ENCODE data around the gene PRDX1.
"Not testable (repeated sequence)": the region's sequence is repeated elsewhere in the genome, so short reads cannot be mapped to it uniquely, and the experiment has no call there.

Gene PRDX1

DNA sequence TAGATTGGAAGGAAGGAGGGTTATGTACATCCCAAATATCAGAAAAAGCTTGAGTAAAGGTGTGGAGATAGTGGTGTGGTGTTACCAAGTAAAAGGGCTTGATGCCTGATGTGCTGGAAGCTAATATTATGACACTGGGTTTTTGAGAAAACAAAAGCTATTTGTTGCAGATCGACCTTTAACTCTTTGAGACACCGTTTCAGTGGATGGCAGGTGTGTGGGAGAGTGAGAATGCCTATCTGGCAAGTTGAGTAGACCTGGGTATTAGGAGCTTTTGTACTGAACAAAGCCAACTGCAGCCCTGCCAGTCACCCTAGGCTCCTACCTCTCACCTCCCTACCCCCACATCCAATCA, 20.2 kb downstream of the PRDX1 start:
- DNase-seq: no peak

- DNase-seq: no peak
Measured at GRCh38 chr1:45499415-45499769, 22.3 kb downstream of the PRDX1 start.

DNA sequence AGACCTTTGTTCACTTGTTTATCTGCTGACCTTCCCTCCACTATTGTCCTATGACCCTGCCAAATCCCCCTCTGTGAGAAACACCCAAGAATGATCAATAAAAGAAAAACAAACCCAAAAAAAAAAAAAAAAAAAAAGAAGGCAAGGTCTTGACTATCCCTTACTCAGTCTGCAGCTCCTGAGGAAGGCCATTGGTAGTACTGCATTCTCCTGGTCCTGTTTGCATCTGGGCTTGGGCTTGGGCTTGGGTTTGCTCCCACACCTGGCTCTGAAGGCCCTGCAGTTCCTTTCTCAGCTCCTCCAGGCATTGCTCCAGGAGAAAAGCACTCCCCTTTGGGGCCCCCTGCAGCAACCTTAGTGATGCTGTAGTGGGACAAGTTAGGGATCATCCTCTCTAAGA, 23.4 kb downstream of the PRDX1 start:
- DNase-seq: no peak

DNA sequence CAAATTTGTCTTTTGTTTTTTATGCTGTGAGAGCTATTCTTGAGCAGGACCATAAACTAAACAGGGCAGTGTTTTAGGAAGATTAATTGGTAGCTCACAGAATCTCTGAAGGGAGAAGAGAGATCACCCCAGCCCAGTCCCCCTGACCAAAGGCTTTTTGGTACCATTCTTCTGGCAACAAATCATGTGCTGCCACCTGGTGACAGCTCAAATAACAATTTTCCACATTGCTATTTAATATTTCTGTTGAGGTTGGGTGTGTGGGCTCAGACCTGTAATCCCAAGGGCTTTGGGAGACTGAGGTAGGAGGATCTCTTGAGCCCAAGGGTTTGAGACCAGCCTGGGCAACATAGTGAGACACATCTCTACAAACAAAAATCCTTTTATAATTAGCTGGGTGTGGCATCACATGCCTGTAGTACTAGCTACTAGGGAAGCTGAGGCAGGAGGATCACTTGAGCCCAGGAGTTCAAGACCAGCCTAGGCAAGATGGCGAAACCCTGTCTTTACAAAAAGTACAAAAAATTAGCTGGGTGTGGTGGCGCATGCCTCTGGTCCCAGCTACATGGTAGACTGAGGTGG, 28.5 kb downstream of the PRDX1 start:
- peak; percentile 75 for DNase-seq

GRCh38 chr1:45492691-45493090, 29.0 kb downstream of the PRDX1 start:
- DNase-seq: no peak

DNA sequence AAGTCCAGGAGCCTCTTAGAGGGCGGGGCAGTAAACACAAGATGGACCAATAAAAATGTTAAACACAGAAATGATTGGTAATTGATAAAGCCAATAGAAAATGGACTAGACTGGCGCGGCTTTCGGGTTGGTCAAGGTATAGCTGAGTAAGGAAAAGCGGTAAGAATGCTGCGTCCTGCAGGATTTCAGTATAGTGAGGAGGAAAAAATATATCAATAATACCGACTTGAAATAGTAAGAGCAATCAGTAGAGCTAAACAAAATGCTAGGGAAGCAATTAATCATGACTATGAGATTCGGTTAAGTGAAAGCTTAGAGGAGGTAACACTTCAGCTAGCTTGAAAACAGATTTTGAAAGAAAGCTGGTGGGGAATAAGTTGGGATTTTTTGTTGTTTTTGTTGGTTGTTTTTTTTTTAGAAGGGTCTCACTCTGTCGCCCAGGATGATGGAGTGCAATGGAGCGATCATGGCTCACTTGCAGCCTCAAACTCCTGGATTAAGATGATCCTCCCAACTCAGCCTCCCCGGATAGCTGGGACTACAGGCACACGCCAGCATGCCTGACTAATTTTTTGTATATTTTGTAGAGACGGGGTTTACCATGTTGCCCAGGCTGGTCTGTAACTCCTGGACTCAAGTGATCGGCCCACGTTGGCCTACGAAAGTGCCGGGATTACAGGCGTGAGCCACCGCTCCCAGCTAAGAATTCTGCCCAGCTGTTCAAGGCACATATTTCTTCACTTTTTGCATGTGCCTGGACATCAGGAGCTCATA, 30.0 kb downstream of the PRDX1 start:
- no peak for DNase-seq

- peak; percentile 98 for DNase-seq
Measured at GRCh38 chr1:45490626-45491486, 30.8 kb downstream of the PRDX1 start, which contains the start of gene TESK2. Gene TESK2, minus strand, starts transcription at chr1:45491163. Its CDS starts 33,378 bp downstream, at chr1:45457785.

- peak; percentile 30 for DNase-seq
Measured at GRCh38 chr1:45490121-45490625, 31.5 kb downstream of the PRDX1 start.

DNA sequence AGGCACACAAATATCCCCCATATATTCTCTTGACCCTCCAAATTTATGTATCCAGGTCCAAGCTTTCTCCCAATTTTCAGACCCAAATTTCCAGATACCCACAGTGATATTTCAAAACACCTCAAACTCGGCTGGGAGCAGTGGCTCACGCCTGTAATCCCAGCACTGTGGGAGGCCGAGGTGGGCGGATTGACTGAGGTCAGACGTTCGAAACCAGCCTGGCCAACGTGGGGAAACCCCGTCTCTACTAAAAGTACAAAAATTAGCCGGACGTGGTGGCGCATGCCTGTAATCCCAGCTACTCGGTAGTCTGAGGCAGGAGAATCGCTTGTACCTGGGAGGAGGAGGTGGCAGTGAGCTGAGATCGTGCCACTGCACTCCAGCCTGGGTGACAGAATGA, 32.3 kb downstream of the PRDX1 start:
- peak; percentile 42 for DNase-seq

GRCh38 chr1:45488666-45489377, 32.9 kb downstream of the PRDX1 start:
- peak; percentile 23 for DNase-seq

- no peak for DNase-seq
Measured at GRCh38 chr1:45485949-45486348, 35.7 kb downstream of the PRDX1 start.

DNA sequence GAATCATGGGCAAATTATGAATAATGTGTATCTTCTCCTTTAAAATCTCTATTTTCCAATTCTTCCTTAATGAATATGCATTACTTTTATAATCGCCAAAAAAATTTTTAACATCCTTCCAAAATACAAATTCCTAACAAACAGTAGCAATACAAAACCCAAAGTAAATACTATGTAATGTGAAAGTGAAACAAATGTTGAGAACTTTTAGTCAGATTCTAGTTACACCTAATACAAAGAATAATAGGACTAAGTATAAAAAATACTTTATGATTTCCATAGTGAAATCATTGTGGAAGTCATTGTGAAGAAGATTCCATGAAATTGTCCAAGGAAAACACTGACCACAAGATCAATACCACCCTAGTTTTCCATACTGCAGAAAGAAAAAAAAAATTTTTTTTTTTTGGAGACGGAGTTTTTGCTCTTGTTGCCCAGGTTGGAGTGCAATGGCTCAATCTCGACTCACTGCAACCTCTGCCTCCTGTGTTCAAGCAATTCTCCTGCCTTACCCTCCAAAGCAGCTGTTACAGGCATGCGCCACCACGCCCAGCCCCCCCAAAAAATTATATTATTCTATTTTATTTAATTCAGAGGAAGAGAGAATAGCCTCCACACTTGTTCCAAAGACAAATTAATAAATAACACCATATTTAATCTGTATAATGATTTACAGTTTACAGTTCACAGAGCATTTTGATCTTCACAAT, 42.5 kb downstream of the PRDX1 start:
- DNase-seq: no peak

GRCh38 chr1:45478121-45478814, 43.4 kb downstream of the PRDX1 start:
- no peak for DNase-seq

DNA sequence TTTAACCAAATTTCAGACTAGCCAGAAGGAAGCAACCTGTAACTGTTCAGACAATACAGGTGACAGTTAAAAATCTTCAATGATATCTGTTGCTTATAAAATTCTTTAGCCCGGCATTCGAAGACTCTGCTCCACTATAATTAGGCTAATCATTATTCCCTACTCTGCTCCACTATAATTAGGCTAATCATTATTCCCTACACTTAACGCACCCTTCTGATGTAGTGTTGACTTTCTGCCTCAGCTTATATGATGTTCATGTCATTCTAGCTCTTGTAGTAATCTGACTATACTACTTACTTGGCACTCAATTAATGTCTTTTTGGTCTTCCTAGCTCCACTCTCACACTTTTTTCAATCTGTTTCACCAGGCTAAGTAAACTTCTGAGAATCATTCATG, 44.0 kb downstream of the PRDX1 start:
- no peak for DNase-seq

- not testable (repeated sequence) for DNase-seq
Measured at GRCh38 chr1:45474194-45474593, 47.5 kb downstream of the PRDX1 start.

- no peak for DNase-seq
Measured at GRCh38 chr1:45473302-45473701, 48.4 kb downstream of the PRDX1 start.

DNA sequence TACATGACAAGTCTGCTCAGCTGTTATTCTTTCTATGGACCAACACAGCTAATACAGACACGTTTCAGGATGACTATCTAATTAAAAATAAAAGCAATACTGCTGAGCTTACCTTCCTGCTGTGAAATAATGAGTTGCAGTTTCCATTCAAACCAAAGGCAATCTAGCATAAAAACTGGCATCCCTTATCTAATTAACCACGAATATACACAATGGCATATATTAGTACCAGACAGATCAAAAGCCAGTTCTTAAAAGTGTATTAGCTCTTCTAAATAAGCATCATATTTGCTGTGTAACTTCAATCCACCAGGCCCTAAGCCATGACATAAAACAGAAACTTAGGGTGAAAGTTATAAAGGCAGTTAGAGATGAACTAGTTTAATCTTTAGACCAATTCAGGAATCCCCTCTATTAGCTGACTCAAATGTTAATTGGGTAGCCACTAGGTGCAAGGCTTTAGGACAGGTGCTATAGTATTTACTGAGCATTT, 51.3 kb downstream of the PRDX1 start:
- no peak for DNase-seq

- DNase-seq: not testable (repeated sequence)
Measured at GRCh38 chr1:45467353-45467752, 54.3 kb downstream of the PRDX1 start.

- DNase-seq: no peak
Measured at GRCh38 chr1:45465277-45465676, 56.4 kb downstream of the PRDX1 start.
